Stimulated activated CD8-positive, alpha-beta memory T cell treated with anti-CD3 and anti-CD28 coated beads, Interleukin-4, amount 100 ng/mL, for 48 hours (primary cell): ENCODE results near the gene NRF1.

Experiments
- DNase-seq: peaks from one replicate; pipeline ENCODE4 v3.0.0-alpha.2; 2020

NRF1 gene

DNA sequence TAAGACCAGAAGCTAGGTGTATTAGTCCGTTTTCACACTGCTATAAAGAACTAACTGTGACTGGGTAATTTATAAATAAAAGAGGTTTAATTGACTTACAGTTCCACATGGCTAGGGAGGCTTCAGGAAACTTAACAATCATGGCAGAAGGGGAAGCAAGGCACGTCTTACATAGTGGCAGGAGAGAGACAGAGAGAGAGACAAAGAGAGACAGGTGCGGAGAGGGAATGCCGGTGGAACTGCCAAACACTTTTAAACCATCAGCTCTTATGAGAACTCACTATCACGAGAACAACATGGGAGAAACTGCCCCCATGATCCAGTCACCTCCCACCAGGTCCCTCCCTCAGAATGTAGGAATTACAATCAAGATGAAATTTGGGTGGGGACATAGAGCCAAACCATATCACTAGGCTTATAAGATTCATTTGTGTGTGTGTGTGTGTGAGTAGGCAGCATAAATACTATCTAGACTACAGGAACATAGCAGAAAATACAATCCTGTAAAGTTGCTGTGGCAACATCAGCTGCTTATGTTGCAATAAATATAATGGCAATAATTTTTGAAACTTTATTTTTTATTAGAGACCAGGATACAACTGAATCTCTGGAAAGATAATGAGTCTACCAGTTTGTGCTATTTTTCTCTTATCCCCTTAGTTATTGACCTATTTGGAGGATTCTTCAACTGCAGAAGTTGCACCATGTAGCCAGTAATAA is 77.1 kb downstream of the NRF1 start:
- DNase-seq, result no peak

DNA sequence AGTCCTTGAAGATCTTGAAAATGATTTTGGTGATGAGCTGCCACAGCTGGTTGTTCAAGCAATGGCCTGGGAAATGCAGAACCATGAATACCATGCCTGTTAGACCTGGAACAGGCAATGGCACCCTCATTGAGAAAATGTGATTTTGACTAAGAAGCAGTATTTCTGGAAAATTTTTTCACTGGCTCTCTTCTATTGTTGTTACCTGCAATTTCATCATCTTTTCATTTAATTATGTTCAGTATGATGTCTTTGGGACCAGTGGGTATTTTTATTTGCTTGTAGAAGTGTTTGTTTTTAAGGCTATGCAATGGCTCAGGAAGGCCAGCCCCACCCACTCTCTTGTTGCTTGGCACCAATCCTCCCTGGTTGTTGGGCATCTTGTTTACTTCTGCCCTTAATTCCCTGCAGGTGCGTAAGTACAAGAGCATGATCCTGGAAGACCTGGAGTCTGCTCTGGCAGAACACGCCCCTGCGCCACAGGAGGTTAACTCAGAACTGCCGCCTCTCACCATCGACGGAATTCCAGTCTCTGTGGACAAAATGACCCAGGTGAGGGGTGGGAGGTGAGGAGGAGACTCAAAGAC is 78.6 kb downstream of the NRF1 start:
- no peak for DNase-seq

DNA sequence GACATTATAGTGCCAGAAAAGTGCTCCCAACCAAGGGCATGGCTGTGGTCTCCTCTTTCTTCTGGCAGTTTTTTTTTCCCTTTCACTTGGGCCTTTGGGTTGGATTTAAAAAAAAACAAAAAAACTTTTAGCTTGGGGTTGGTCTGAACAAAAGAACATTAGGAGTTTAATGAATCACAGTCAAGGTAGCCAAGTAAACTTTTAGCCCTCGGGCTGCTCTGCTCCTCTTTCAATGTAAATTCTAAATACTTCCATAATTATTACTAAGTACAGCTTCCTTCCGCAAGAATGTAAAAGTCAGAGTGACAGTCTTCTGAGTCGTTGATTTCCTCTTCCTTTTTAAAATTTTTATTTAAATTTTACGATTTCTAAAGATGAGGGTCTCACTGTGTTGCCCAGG is 79.2 kb downstream of the NRF1 start:
- DNase-seq, result no peak

DNA sequence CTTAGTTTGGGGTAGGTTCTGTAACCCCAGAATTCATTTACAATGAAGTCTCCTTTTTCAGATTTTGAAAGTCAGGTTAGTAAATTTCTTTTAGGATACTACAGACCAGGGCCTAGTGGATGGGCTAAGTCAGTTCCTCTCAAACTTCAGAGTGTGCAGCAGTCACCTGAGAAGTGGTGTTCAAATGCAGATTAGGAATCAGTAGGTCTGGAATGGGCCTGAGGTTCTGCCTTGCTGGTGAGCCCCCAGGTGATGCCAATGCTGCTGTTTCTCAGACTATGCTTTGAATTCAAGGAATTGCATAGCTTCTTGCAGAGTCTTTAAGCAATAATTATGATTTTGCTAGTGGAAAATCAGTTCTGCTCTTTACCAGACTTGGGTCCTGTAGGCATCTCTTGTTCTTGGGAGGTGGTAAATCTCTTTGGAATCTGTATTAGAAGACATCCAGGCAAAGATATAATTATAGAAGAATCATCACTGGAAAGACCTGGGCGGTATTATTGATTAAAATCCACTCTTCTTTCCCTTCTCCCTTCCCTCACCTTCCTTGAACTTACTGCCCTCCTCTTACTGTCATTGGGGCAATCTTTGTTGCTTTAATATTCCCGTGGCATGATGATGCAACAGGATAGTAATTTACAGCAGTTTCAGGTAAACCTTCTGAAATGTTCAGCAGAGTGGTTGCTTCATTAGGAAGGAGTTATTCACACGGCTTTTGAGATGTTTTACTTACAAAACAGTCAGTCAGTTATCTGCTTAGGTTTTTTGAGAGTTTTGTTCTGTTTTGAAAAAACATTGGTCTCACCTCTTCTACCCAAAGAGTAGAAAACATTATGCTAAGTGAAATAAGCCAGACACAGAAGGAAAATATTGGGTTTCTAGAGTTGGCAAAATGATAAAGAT is 87.2 kb downstream of the NRF1 start:
- DNase-seq, result no peak

DNA sequence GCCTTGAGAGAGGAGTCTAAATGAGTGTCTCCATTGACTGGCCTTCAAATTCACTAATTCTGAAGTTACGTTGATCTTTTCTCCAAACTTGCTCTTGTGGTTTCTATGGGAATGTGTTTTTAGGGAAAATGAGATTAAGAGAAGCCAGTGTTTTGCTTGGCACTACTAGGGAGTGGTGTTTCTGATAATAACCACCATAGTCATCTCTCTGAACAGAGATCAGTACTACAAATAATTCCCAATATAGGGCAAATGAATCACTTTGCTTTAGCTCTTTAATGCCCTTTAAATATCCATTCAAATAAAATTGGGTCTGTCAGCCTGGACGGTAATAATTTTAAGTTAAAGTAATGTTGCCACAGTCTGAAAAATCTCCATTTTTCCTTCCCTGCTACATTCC is 90.8 kb downstream of the NRF1 start:
- DNase-seq, result no peak

DNA sequence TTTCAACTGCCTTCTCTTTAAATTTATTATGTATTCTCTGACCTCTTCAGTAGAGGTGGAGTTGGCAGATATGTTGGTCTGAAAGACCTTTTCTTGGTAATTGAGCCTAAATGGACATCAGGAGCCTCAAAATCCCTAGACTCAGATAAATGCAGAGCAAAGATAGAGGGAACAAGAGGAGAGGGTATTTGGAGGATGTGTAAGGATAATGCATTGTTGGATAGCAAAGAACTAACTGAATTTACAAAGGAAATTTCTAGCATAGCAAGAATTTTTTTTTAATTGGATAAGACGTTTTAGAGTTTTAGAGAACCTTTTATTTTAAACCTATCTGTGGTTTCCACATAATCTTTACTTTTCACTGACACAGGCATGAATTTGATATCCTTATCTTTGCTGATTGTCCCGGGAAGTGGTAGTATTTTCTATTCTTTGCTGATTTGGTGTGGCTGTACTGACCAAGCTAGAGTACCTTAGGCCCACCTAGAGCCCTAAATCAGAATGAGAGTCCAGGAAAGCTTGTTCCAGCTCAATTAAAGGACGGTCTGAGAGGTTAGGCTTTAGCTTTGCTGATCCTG is 91.3 kb downstream of the NRF1 start:
- DNase-seq, result no peak

DNA sequence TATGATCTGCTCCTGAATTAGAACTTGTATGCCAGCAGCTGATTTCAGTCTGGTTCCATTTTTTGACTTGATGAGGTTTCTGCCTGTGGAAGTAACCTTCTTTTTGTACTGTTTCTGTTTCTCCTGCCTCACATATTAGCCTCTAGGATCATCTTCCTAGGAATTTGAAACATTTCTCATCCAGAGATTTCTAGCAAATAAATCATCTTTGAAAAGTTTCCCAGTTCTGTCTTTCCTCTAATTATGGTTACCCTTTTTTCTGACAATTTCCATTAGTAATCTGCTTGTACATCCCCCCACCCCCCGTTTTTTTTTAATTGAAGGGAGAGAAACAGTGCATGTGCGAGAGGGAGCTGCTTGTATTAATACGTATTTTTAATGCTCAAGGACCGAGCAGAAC is 92.2 kb downstream of the NRF1 start:
- no peak for DNase-seq

DNA sequence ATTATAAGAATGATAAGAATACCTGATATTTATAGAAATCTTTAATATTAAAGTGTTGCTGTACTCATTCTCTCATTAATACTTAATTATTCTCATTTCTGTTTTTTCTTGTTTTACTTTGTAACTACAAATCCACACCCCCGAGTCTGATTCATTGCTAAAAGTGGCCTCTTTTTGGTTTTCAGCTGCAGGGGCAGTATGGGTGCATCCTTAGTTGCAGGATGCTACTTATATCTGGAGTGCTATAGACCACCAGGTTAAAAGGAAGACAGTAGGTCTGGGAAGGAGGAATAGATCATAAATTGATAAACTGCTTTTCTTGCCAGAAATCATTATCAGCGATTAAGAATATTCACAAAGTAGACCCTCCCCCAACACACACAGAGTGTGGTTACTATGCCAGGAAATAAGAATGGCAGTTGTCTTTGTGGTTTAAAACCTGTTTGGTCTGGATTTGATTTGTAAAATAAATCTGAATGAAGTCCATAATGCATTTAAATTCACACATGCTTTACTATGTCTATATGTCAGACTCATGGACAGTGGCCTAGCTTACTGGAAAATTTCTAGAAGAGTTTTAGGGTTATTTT is 96.5 kb downstream of the NRF1 start:
- DNase-seq, result no peak

DNA sequence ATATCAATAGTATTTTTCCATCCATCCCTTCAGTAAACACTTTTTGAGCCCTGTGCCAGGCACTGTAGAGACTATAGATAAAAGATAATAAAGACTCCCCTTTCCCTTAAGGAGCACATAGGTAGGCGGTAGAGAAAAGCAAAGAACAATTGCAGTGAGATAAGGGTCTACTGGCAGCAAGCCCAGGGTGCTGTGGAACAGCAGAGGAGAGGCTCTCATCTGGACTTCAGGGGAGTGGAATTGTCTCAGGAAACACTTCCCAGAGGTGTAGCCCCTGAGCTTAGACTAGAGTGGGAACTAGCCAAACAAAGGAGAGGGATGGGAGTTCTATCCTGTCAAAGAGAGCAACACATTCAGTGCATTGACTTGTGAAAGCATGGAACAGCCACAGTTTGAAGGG is 102.0 kb downstream of the NRF1 start:
- DNase-seq, result no peak

DNA sequence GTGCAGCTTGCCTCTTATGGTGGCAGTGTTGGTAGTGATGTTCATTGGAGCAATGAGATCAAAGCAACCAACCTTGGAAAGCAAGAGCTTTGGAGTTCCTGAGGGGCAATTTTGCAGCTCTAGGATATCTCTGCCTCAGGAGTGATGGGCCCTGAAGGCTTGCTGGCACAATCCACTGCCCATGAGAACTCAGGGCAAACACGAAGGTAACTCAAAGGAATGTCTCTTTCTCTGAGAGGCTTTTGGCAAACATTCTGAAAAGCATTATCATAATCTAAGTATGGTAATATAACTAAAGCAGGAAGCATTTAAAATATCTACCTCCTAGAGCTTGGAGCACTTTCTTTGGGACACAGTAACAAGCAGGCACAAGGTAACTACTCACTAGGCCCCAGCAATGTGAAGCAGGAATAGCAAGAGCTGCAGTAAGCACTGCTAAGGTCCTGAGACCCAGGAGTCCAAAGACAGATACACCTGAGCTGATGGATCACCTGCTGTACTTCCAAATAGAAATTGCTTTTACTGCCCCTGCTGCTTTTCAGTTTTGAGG is 103.1 kb downstream of the NRF1 start:
- no peak for DNase-seq

DNA sequence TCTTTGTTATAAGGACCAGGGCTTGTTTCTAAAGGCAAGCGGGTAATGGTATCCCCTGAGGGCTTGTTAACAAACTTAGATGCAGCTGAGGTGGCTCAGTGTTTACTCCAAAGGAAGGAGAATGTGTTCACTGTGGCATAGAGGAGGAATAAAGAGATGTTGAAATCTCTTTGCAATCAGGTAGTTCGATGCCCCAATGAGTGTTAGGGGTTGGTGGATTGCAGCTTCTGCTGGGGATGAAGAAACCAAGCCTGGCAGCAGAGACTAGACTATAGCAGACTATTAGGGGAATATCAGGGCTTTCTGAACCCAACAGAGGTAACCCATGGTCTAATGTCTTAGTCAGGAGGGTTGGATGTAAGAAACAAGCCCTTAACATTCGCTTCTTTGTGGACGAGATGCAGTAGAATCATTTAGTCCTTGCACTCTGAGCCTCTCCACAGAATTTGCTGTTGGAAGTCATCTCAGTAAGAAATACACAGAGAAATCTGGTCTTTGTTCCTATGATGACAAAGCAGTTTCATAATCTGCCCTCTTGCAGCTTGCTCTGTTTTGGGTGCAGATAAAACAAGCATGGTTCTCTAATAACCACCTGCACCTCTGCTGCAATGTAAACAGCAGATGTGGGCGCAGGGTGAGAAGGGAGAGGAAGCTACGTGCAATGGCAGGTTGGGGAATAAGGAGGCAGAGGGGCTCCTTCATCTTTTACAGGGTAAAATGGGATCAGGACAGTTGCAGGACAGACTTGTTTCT is 108.6 kb downstream of the NRF1 start:
- no peak for DNase-seq

DNA sequence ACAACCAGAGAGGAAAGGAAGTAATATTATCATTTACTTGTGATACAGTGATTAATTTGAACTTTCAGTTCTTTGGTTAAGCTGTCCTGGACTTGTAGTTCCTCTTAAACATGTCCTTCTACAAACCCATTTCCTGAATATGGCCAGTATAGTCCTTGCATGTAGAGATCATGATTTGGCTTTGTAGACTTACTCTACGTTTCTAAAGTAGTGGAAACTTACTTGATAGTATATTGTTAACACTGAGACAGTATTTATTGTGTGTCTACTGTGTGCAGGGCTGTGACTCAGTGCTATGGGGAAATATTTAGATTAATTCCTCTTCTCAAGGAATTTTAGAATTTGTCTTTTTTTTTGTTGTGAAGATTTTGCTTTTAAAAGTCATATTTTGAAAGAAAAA is 109.5 kb downstream of the NRF1 start:
- DNase-seq, result no peak

DNA sequence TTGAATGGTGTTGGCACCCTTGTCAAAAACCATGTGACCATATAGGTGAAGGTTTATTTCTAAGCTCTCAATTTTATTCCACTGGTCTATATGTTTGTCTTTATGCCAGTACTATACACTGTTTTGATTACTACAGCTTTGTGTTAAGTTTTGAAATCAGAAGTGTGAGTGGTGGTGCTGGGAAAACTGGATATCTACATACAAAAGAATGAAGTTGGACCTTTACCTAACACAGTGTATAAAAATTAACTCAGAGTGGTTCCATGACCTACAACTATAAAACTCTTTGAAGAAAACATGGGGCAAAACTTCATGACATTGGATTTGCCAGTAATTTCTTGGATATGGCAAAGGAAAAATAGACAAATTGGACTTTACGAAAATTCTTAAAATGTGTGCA is 112.2 kb downstream of the NRF1 start:
- no peak for DNase-seq

DNA sequence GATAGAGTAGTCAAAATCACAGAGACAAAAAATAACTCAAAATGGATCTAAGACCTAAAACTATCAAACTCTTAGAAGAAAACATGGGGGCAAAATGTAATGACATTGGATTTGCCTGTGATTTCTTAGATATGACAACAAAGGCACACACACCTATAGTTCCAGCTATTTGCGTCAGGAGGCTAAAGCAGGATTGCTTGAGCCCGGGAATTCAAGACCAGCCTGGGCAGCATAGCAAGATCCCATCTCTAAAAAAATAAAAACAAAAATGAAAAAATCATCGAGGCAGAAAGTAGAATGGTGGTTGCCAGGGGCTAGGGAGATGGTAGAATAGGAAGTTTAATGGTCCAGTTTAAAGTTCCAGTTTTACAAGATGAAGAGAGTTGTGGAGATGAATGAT is 113.3 kb downstream of the NRF1 start:
- no peak for DNase-seq

DNA sequence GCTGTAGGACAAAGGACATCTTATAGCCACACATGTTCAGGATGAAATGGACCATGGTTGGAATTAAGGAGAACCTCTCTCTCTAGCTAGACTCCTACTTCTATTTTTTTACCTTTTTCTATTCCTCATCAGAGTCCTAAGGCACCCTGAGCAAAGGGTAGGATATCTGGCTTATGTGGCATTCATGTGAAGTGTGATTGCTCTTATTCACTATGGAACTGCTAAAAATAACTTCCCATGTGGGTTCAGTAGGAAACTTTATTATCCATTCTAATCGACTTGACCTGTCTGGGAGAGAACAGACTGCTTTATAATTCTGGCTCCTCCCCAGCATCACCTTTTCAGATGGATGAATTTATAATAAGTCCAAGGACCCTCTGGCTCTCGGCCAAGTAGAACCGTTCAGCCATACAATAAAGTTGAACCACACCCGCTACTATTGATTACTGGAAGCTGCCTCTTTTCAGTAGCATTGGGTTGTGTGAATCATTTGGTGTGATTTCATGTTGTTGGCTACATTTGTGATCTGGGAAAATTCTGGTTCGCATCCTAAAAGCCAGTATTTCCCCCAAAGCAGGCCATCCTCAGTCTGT is 117.5 kb downstream of the NRF1 start:
- no peak for DNase-seq

DNA sequence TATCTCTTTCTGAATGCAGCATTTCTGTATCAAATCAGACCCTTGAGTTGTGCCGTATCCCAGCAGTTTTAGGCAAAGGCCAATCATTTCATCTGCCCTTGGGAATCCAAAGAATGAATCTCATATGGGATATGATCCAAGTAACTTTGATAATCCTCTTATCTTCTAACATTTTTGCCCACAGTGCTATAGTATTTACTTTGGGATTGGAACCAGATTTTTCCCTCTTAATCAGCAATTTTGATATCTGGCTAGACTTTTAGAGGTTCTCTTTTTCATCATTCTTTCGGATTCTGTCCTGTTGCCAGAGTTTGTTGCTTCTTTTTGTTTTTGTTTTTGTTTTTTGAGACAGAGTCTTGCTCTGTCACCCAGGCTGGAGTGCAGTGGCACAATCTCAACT is 118.0 kb downstream of the NRF1 start:
- no peak for DNase-seq

DNA sequence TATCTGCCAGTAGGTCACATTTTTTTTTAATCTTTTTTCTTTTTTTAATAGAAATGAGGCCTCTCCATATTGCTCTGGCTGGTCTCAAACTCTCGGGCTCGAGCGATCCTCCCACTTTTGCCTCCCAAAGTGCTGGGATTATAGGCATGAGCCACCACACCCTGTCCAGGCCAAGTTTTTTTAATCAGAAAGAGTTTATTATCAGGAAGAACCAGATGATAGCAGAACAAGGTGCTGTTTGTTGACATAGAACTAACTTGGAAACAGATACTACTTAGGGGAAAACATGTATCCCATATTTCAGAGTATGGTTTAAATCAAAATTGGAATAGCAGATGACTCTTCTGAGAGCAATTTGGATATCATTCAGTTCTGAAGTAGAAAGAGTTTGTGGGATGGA is 118.6 kb downstream of the NRF1 start:
- DNase-seq, result no peak

DNA sequence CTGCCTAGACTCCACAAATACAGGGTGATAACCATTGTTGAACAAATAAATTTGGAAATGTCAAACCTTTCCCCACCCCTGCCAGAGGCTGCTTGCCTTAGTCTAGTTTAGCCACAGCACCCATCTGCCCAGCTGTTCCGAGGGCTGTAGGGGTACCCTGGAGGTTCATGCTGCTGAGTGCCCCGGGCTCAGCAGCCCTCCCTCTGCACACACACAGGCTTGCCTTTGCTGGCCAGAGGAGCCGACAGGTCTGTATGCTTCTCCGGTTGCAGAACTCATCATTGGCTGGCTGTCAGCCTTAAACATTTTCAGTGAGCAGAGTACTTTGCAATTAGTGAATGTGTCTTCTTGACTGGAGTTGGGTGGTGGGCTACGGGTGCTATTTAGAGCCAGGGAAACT is 122.9 kb downstream of the NRF1 start:
- no peak for DNase-seq

DNA sequence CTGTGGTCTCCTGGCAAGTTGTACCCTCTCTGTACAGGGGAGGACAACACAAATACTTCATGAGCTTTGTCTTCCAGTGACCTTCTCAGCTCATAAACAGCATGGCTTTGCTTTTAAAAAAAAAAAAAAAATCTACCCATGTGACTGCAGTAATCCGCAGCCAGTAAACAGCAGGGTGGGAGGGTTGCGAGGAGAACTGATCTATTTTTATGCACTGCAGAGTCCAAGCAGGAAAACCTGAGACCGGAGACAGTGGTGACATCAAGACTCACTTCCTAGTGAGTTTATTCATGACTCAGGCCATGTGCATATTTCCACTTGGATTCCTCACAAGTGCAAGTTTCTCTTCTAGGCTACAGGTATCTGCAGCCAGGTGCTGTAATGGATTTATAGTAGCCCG is 127.9 kb downstream of the NRF1 start:
- no peak for DNase-seq

DNA sequence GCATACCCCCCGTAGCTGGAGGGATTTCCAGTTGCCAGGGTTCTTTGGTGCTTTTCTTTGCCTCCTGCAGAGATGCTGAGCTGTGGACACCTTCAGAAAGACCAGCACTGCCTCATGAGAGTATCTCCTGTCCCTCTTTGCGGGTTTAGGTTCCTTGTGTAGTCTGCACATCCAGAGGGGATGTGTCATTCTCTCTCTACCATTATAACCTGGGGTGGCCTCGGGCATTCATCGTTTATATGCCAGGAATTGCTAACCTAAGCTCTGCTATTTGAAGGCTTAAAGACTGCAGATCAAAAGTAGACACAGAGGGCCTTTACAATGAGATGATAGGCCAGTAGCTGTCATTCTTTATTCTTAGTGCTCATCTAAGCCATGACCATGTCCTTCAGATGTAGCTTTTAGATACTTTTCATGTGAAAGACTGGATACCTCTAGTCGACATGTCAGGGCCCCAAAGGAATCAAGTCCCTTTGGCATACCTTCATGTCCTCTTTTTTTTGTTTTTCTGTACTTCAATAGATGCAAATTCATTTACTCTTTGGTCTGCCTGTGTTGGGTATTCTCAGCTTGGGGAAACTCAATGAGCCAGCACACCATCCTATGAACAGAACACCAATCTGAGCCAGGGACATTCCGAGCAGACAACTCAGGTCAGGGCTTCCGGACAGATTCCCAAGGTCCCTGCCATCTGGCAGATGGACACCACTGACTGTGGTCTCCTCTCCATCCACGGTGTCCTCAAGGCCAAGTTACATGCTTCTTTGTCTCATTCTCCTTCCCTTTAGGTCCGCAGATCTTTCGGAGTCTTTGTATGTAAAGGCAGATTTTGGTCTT is 129.3 kb downstream of the NRF1 start:
- no peak for DNase-seq

DNA sequence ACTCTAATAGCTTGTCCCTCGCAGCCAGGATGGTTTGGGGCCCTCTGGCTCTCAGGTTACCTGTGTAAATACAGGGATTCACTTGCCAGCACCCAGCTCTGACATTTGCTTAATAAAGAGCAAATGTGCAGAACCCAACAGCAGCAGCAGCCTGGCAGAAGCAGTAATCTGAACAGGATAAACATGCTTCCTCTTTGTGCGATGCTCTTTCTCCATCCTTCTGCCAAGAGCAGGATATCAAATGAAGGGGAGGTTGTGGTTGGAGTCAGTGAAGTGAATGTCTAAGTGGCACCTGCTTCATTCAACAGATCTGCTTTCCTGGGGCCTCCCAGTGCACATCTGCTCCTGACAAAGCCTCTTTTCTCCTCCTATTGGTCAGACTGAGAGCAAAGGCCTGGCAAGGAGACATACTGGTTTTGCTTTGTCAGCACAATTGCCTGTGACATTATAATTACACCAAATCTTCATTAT is 130.3 kb downstream of the NRF1 start:
- no peak for DNase-seq
